Activated CD4-positive, alpha-beta T cell treated with anti-CD3 and anti-CD28 coated beads, Interleukin-2, Interleukin-4, amounts not matched to agents 100 ng/mL and 50 ng/mL, durations not matched to agents 16 hours and 8 hours (primary cell): ENCODE data around the gene SMAP2.
"Not testable (repeated sequence)": the region's sequence is repeated elsewhere in the genome, so short reads cannot be mapped to it uniquely, and the experiment has no call there.

Source experiments
- DNase-seq: peaks from one replicate; pipeline ENCODE4 v3.0.0-alpha.2; 2020; ENCODE audit warnings: low spot score

SMAP2 gene

GRCh38 chr1:40372658-40373322 lies 737 bp upstream of the SMAP2 start:
- no peak for DNase-seq

- DNase-seq, result no peak
These were observed 4.0 kb downstream of the SMAP2 start for GRCh38 chr1:40377512-40377911.

GRCh38 chr1:40379785-40380452 lies 6.4 kb downstream of the SMAP2 start:
- DNase-seq, result no peak

GRCh38 chr1:40380817-40381216 lies 7.3 kb downstream of the SMAP2 start:
- DNase-seq, result no peak

- no peak for DNase-seq
These were observed 8.0 kb downstream of the SMAP2 start for GRCh38 chr1:40381268-40382107.

- no peak for DNase-seq
These were observed 8.6 kb downstream of the SMAP2 start for GRCh38 chr1:40382108-40382460.

- no peak for DNase-seq
These were observed 9.1 kb downstream of the SMAP2 start for GRCh38 chr1:40382601-40383000.

- DNase-seq, result no peak
These were observed 9.6 kb downstream of the SMAP2 start for GRCh38 chr1:40383095-40383487.

GRCh38 chr1:40383488-40384412 lies 10.2 kb downstream of the SMAP2 start:
- peak; percentile 84 for DNase-seq

- no peak for DNase-seq
These were observed 10.9 kb downstream of the SMAP2 start for GRCh38 chr1:40384413-40384762.

GRCh38 chr1:40384887-40385286 lies 11.4 kb downstream of the SMAP2 start:
- no peak for DNase-seq

GRCh38 chr1:40385437-40386358 lies 12.2 kb downstream of the SMAP2 start:
- DNase-seq, result peak; percentile 88

- no peak for DNase-seq
These were observed 12.8 kb downstream of the SMAP2 start for GRCh38 chr1:40386359-40386723.

GRCh38 chr1:40386796-40387195 lies 13.3 kb downstream of the SMAP2 start:
- DNase-seq, result no peak

GRCh38 chr1:40387381-40388306 lies 14.1 kb downstream of the SMAP2 start:
- not testable (repeated sequence) for DNase-seq

- DNase-seq, result not testable (repeated sequence)
These were observed 15.2 kb downstream of the SMAP2 start for GRCh38 chr1:40388456-40389321.

- no peak for DNase-seq
These were observed 15.8 kb downstream of the SMAP2 start for GRCh38 chr1:40389322-40389803.

- no peak for DNase-seq
These were observed 16.5 kb downstream of the SMAP2 start for GRCh38 chr1:40389871-40390560.
